Measurements from ENCODE around the gene TFDP2. TPM values are rescaled to one million over a fixed set of nuclear protein-coding genes. Genes with fewer than 3 reads are reported as not detected.
"Not testable (repeated sequence)": the region's sequence is repeated elsewhere in the genome, so short reads cannot be mapped to it uniquely, and the experiment has no call there.

The TFDP2 gene
- total and polyA plus RNA-seq, 9 of the 15 experiments (the other 6 are each of a cell fraction or from before 2014, with no cell fraction given), result 95.6 to 179 (median 126) TPM

DNA sequence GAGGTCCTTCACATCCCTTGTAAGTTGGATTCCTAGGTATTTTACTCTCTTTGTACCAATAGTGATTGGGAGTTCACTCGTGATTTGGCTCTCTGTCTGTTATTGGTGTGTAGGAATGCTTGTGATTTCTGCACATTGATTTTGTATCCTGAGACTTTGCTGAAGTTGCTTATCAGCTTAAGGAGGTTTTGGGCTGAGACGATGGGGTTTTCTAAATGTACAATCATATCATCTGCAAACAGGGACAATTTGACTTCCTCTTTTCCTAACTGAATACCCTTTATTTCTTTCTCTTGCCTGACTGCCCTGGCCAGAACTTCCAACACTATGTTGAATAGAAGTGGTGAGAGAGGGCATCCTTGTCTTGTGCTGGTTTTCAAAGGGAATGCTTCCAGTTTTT is 12.3 kb downstream of the TFDP2 start:
- CTCF ChIA-PET (ENCODE audit: low intra/inter-chr PET ratio); DNase-seq (ENCODE audit: extremely low read depth in 1 of 4, low spot score in 3 of 4); H3K9ac ChIP-seq (ENCODE audit: insufficient read depth in 1 of 2, low read depth in 2 of 2, low read length in 2 of 2); H3K9me1 ChIP-seq (ENCODE audit: control insufficient read depth, insufficient read depth, low read length); H4K20me1 ChIP-seq (replicated peaks; ENCODE audit: control insufficient read depth, insufficient read depth, low read length); in situ Hi-C loops (cut with MboI); ATAC-seq; H3K9me3 ChIP-seq (replicated peaks; ENCODE audit: control insufficient read depth, insufficient read depth, low read depth, low read length); H3K79me2 ChIP-seq (ENCODE audit: control insufficient read depth, insufficient read depth, low read length); H3K4me3 ChIP-seq; H3K27me3 ChIP-seq (ENCODE audit: control insufficient read depth in 2 of 2, insufficient read depth in 2 of 2, low read length in 2 of 2); H3K4me2 ChIP-seq (ENCODE audit: insufficient read depth, low read length); POLR2A ChIA-PET; H3K4me1 ChIP-seq (replicated peaks in 1 of 2; ENCODE audit: control insufficient read depth in 2 of 2, insufficient read depth in 2 of 2, low read length in 2 of 2); H3K36me3 ChIP-seq (ENCODE audit: control insufficient read depth, insufficient read depth, low read length); BruUV-seq (replicated peaks); H3K27ac ChIP-seq (ENCODE audit: extremely low read depth, low read depth, low read length); H2AFZ ChIP-seq (ENCODE audit: low read depth, low read length); FAIRE-seq; intact Hi-C loops (cut with micrococcal nuclease): not testable (repeated sequence)
- peak; percentile 81 to 83 for TF ChIP-seq KDM1A (IDR thresholded peaks at IDR 0.05)
- peak; percentile 56; the same call in 1 of the 2 replicates for TF ChIP-seq SMARCA4 (IDR thresholded peaks at IDR 0.05)
- peak; percentile 69; the same call in 1 of the 2 replicates for TF ChIP-seq SMARCE1 (IDR thresholded peaks at IDR 0.05)
- peak; percentile 75 for TF ChIP-seq ARID1B (IDR thresholded peaks at IDR 0.05)
- TF ChIP-seq CBFA2T3 (IDR thresholded peaks at IDR 0.05), result peak; percentile 54
- TF ChIP-seq TAL1 (IDR thresholded peaks at IDR 0.05), result peak; percentile 45
- peak; percentile 67; the same call in 1 of the 2 replicates for TF ChIP-seq HDAC2 (IDR thresholded peaks at IDR 0.05)
- peak; percentile 57; the same call in 1 of the 2 replicates for TF ChIP-seq TCF3 (CRISPR knock-in tag; IDR thresholded peaks at IDR 0.05)
- TF ChIP-seq HDAC1 (IDR thresholded peaks at IDR 0.05), result peak in 1 of 2 experiments; percentile 70; a peak in 1 of 4 replicates
- peak; percentile 60; the same call in 1 of the 2 replicates for TF ChIP-seq SOX6 (IDR thresholded peaks at IDR 0.05)
- 0% methylated on average over 2 of the region's 2 CpGs for WGBS (ENCODE audit: insufficient coverage, low coverage, missing lambda C conversion rate)

All from K562 (cell line).